ENCODE measurements around the gene KAZN.

The KAZN gene

DNA sequence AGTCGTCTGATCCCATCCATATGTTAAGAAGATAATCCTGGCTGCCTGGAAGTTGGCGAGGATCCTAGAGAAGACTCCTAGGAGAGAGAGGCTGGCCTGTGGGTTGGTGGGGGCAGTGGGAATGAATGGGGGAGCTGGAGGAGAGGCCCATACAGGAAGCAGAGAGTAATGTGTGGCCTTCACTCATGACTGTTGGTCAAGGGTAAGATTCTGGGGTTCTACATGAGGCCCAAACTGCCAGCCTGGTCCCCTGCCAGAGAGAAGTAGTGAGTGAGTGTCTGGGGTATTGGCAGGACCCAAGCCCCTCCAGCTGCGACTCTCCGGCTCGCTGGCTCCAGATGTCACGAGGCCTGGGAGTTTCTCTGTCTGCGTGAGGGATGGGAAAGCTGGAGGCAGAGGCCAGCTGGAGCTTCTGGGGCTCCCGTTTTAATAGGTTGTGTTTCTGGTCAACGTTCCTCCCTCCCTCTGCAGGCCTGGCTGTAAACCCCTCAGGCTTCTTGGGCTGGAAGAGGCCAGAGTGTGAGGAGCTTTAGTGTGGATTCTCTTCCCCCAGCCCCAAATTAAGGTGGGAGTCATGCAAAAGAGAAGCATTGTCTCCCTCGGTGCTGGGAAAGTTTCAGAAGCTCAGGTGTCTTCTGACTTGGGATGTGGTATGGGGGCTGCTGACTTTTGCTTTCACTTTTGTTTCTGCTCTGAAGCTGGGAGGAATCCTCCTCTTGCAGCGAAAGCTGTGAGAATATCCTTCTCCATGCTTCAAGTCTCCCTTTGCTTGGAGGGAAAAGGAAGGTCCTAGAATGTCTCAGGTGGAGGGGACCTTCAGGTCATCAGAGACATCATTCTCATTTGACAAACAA lies 557.6 kb downstream of the KAZN start:
- Histone ChIP-seq H2BK5ac (ENCODE audit: low read depth, low read length, poor library complexity, severe bottlenecking) (no peak overlapping the region), H3K79me1 (replicated peaks; ENCODE audit: low read length, poor library complexity, severe bottlenecking) (peaks cover 28% of the 10 kb centered on the region), H2AK5ac (ENCODE audit: low read length, severe bottlenecking) (peak overlapping the region; percentile 51), H2BK15ac (ENCODE audit: low read depth, poor library complexity, severe bottlenecking) (peak overlapping the region; percentile 74), H3K23ac (ENCODE audit: low read length in 2 of 2) (no peak overlapping the region), H2BK120ac (ENCODE audit: low read depth, low read length) (peak overlapping the region; percentile 71), H3K27me3 (ENCODE audit: control insufficient read depth in 1 of 2, insufficient read depth in 1 of 2, low read length in 2 of 2) (peaks cover 5 to 14% of the 10 kb centered on the region in 2 experiments), H3K27ac (ENCODE audit: low read length, poor library complexity, severe bottlenecking) (no peak overlapping the region), H2BK12ac (ENCODE audit: low read length in 2 of 2) (peak overlapping the region; percentile 45 to 78), H4K8ac (ENCODE audit: low read length) (peak overlapping the region; percentile 92), H2AFZ (ENCODE audit: low read depth, low read length) (no peak overlapping the region), H4K91ac (ENCODE audit: low read length) (peak overlapping the region; percentile 67), H3K9me3 (ENCODE audit: control insufficient read depth, low read length) (no peaks in the 10 kb centered on the region), H3K4ac (ENCODE audit: low read depth in 1 of 2, low read length in 2 of 2) (peak overlapping the region; percentile 53 to 81), H3K4me1 (ENCODE audit: control insufficient read depth, insufficient read depth, low read depth, low read length) (peaks cover 43% of the 10 kb centered on the region), H3K14ac (ENCODE audit: low read length in 2 of 2) (no peak overlapping the region), H3K18ac (ENCODE audit: low read depth in 1 of 2, low read length in 2 of 2) (peak overlapping the region; percentile 72 to 75), H3K4me2 (ENCODE audit: low read length, poor library complexity, severe bottlenecking) (no peak overlapping the region), H3K36me3 (ENCODE audit: control insufficient read depth in 1 of 2, insufficient read depth in 2 of 2, low read depth in 1 of 2, low read length in 2 of 2) (peaks cover 0 to 2% of the 10 kb centered on the region in 2 experiments), H3K9ac (ENCODE audit: low read length) (no peak overlapping the region), H3K4me3 (ENCODE audit: insufficient read depth in 1 of 2, low read depth in 1 of 2, low read length in 2 of 2) (no peak overlapping the region)
- WGBS: 65% methylated on average over 11 of the region's 11 CpGs
- peak; percentile 77 for DNase-seq

DNA sequence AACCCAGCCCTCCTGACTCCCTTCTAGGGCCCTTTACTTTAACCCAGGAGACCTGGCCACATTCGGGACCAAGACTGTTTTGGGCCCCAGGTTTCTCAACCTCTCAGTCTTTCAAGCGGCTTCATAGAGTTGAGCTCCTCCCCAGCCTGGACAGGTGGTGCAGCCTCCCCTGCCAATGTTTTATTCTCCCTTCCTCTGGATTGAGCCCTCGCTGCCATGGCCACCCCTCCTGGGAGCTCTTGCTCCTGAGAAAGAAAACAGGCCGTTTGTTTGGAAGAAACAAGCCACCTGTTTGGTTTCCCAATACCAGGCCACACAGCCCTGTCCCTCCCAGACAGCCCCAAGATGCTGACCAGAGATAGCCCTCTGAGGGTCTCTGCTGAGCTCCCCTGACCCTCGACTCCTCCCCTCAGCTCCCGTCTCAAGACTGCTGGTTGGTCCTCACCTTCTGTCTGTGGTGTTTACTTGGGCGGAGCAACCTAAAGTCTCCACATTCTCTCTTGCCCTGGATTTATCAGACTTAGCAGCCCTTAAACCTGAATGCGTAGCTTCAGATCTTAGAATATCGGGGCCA lies 558.4 kb downstream of the KAZN start:
- Histone ChIP-seq H2BK15ac (ENCODE audit: low read depth, poor library complexity, severe bottlenecking) (peak overlapping the region; percentile 1), H3K79me1 (replicated peaks; ENCODE audit: low read length, poor library complexity, severe bottlenecking) (peaks cover 29% of the 10 kb centered on the region), H3K27ac (ENCODE audit: low read length, poor library complexity, severe bottlenecking) (no peak overlapping the region), H3K23ac (ENCODE audit: low read length in 2 of 2) (no peak overlapping the region), H3K9me3 (ENCODE audit: control insufficient read depth, low read length) (no peaks in the 10 kb centered on the region), H2BK120ac (ENCODE audit: low read depth, low read length) (peak overlapping the region; percentile 78), H4K8ac (ENCODE audit: low read length) (peak overlapping the region; percentile 66), H3K4me2 (ENCODE audit: low read length, poor library complexity, severe bottlenecking) (no peak overlapping the region), H2AFZ (ENCODE audit: low read depth, low read length) (no peak overlapping the region), H3K14ac (ENCODE audit: low read length in 2 of 2) (no peak overlapping the region), H2AK5ac (ENCODE audit: low read length, severe bottlenecking) (no peak overlapping the region), H3K4ac (ENCODE audit: low read depth in 1 of 2, low read length in 2 of 2) (peak overlapping the region; percentile 35 to 81), H3K36me3 (ENCODE audit: control insufficient read depth in 1 of 2, insufficient read depth in 2 of 2, low read depth in 1 of 2, low read length in 2 of 2) (peaks cover 0 to 2% of the 10 kb centered on the region in 2 experiments), H3K9ac (ENCODE audit: low read length) (no peak overlapping the region), H3K18ac (ENCODE audit: low read depth in 1 of 2, low read length in 2 of 2) (peak overlapping the region; percentile 64 to 75), H2BK5ac (ENCODE audit: low read depth, low read length, poor library complexity, severe bottlenecking) (no peak overlapping the region), H3K4me1 (ENCODE audit: control insufficient read depth, insufficient read depth, low read depth, low read length) (peaks cover 44% of the 10 kb centered on the region), H3K27me3 (ENCODE audit: control insufficient read depth in 1 of 2, insufficient read depth in 1 of 2, low read length in 2 of 2) (peaks cover 0 to 6% of the 10 kb centered on the region in 2 experiments), H3K4me3 (ENCODE audit: insufficient read depth in 1 of 2, low read depth in 1 of 2, low read length in 2 of 2) (no peak overlapping the region), H2BK12ac (ENCODE audit: low read length in 2 of 2) (peak overlapping the region; percentile 45 to 78), H4K91ac (ENCODE audit: low read length) (peak overlapping the region; percentile 52)
- no peak for DNase-seq
- WGBS: 73% methylated on average over 9 of the region's 9 CpGs

DNA sequence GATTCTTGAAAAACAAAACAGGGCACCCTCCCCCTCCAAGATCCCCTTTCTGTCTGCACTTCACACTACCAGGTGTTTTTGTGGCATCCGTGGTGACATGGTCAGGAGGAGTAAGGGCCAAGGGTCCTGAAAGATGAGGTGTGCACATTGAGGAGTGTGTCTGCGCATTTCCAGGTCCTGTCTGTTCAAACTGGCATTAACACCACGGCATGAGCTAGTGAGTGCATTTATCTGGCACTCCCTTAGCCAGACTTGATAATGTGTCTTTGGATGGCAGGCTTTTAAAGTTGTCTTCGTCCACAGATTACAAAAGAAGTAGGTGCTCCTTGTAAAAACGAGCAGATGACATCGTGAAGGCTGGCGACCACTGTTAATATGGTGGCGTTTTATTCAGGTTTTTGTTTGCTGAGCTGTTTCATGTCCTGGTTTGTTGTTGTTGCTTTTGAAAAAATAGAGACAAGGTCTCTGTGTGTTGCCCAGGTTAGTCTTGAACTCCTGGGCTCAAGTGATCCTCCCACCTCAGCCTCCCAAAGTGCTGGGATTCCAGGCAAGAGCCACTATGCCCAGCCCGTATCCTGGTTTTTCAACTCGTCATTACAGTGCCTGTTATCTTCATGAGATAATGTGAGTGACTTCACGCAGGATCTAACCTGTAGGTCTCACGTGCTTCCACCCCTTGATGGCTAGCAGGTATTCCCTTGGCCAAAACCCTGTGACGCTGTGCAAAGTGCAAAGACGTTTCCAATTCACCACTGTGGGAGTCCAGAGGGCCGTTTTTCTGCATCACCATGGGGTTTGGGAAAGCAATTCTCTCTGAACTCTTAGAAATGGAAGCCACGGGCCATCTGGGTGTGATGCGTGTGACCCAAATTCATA lies 559.3 kb downstream of the KAZN start:
- H2AK5ac ChIP-seq (ENCODE audit: low read length, severe bottlenecking): peak overlapping the region; percentile 47
- H3K4me2 ChIP-seq (ENCODE audit: low read length, poor library complexity, severe bottlenecking): no peak overlapping the region
- H4K91ac ChIP-seq (ENCODE audit: low read length): peak overlapping the region; percentile 92
- H3K4ac ChIP-seq (ENCODE audit: low read depth in 1 of 2, low read length in 2 of 2): peak overlapping the region; percentile 49 to 58
- peaks cover 33% of the 10 kb centered on the region for H3K79me1 ChIP-seq (replicated peaks; ENCODE audit: low read length, poor library complexity, severe bottlenecking)
- peak overlapping the region; percentile 63 for H3K27ac ChIP-seq (ENCODE audit: low read length, poor library complexity, severe bottlenecking)
- peak overlapping the region; percentile 86 to 87 for H3K18ac ChIP-seq (ENCODE audit: low read depth in 1 of 2, low read length in 2 of 2)
- no peak overlapping the region for H2BK5ac ChIP-seq (ENCODE audit: low read depth, low read length, poor library complexity, severe bottlenecking)
- H3K23ac ChIP-seq (ENCODE audit: low read length in 2 of 2): peak overlapping the region in 1 of 2 experiments; percentile 11
- H3K4me3 ChIP-seq (ENCODE audit: insufficient read depth in 1 of 2, low read depth in 1 of 2, low read length in 2 of 2): no peak overlapping the region
- peak overlapping the region; percentile 96 for H2BK120ac ChIP-seq (ENCODE audit: low read depth, low read length)
- no peaks in the 10 kb centered on the region for H3K9me3 ChIP-seq (ENCODE audit: control insufficient read depth, low read length)
- H2BK15ac ChIP-seq (ENCODE audit: low read depth, poor library complexity, severe bottlenecking): peak overlapping the region; percentile 74
- peaks cover 0 to 2% of the 10 kb centered on the region in 2 experiments for H3K36me3 ChIP-seq (ENCODE audit: control insufficient read depth in 1 of 2, insufficient read depth in 2 of 2, low read depth in 1 of 2, low read length in 2 of 2)
- peaks cover 0 to 3% of the 10 kb centered on the region in 2 experiments for H3K27me3 ChIP-seq (ENCODE audit: control insufficient read depth in 1 of 2, insufficient read depth in 1 of 2, low read length in 2 of 2)
- H2BK12ac ChIP-seq (ENCODE audit: low read length in 2 of 2): peak overlapping the region; percentile 85 to 88
- peaks cover 41% of the 10 kb centered on the region for H3K4me1 ChIP-seq (ENCODE audit: control insufficient read depth, insufficient read depth, low read depth, low read length)
- no peak for DNase-seq
- peak overlapping the region; percentile 88 for H4K8ac ChIP-seq (ENCODE audit: low read length)
- peak overlapping the region in 1 of 2 experiments; percentile 55 for H3K14ac ChIP-seq (ENCODE audit: low read length in 2 of 2)
- WGBS: 75% methylated on average over 17 of the region's 17 CpGs
- H3K9ac ChIP-seq (ENCODE audit: low read length): no peak overlapping the region
- no peak overlapping the region for H2AFZ ChIP-seq (ENCODE audit: low read depth, low read length)
